GM23338 (cell line): ENCODE results near the gene AHI1. TPM values are rescaled to one million over a fixed set of nuclear protein-coding genes. Genes with fewer than 3 reads are reported as not detected.

ENCODE experiments used
- ATAC-seq: fragments of 200-7000 bp; cut with Tn5 transposase; 3 replicates; pipeline ENCODE4 v1.9.1; 2020
- DNase-seq: peaks from one replicate; pipeline ENCODE4 v3.0.0-alpha.2; 2015; ENCODE audit warnings: low spot score
- H2AFZ ChIP-seq: fragments of 200-600 bp; sonication (generic); 2 replicates; pipeline ENCODE4 v1.8.0; 2016; ENCODE audit warnings: antibody characterized with exemption, mild to moderate bottlenecking, moderate library complexity
- H3F3A ChIP-seq: fragments of 200-600 bp; sonication (generic); replicated peaks from 2 replicates; pipeline ENCODE4 v1.8.0; 2017; ENCODE audit warnings: antibody characterized with exemption, mixed run types, low read depth
- H3K27ac ChIP-seq: fragments of 200-600 bp; sonication (generic); 2 replicates; pipeline ENCODE4 v1.6.1; 2016; ENCODE audit warnings: low read depth
- H3K27me3 ChIP-seq: fragments of 200-600 bp; sonication (generic); 2 replicates; pipeline ENCODE4 v1.8.0; 2016; ENCODE audit warnings: mild to moderate bottlenecking, mixed run types, moderate library complexity; ENCODE audit not compliant: insufficient read depth
- H3K36me3 ChIP-seq: fragments of 200-600 bp; sonication (generic); 2 replicates; pipeline ENCODE4 v1.8.0; 2016; ENCODE audit warnings: mild to moderate bottlenecking; ENCODE audit not compliant: insufficient read depth
- H3K4me1 ChIP-seq: fragments of 200-600 bp; sonication (generic); 2 replicates; pipeline ENCODE4 v1.8.0; 2016; ENCODE audit warnings: mild to moderate bottlenecking, moderate library complexity; ENCODE audit not compliant: insufficient read depth
- H3K4me2 ChIP-seq: fragments of 200-600 bp; sonication (generic); 2 replicates; pipeline ENCODE4 v1.7.1; 2017; ENCODE audit warnings: mixed run types
- H3K4me3 ChIP-seq: fragments of 200-600 bp; sonication (generic); 2 replicates; pipeline ENCODE4 v1.6.1; 2016; ENCODE audit warnings: mixed run types
- H3K79me2 ChIP-seq: fragments of 200-600 bp; sonication (generic); replicated peaks from 2 replicates; pipeline ENCODE4 v1.8.0; 2017; ENCODE audit warnings: mild to moderate bottlenecking; ENCODE audit not compliant: insufficient read depth
- H3K9me2 ChIP-seq: fragments of 200-600 bp; sonication (generic); 2 replicates; pipeline ENCODE4 v1.8.0; 2017; ENCODE audit not compliant: insufficient read depth
- H4K20me1 ChIP-seq: fragments of 200-600 bp; sonication (generic); replicated peaks from 2 replicates; pipeline ENCODE4 v1.8.0; 2017; ENCODE audit warnings: mild to moderate bottlenecking; ENCODE audit not compliant: insufficient read depth
- H3K27ac Mint-ChIP-seq: 2 replicates; pipeline ENCODE4 v1.8.0; 2020; ENCODE audit warnings: inconsistent platforms, mild to moderate bottlenecking, moderate library complexity, mixed read lengths
- H3K27me3 Mint-ChIP-seq: 3 replicates; pipeline ENCODE4 v1.8.0; 2022; ENCODE audit warnings: low read depth, mild to moderate bottlenecking, moderate library complexity, mixed read lengths, inconsistent platforms; ENCODE audit not compliant: insufficient read depth, poor library complexity
- H3K36me3 Mint-ChIP-seq: 3 replicates; pipeline ENCODE4 v1.8.0; 2021; ENCODE audit warnings: low read depth, mild to moderate bottlenecking, inconsistent platforms, moderate library complexity, mixed read lengths
- H3K4me1 Mint-ChIP-seq: 3 replicates; pipeline ENCODE4 v1.8.0; 2020; ENCODE audit warnings: mild to moderate bottlenecking, inconsistent platforms, mixed read lengths
- H3K4me3 Mint-ChIP-seq: 3 replicates; pipeline ENCODE4 v1.8.0; 2021; ENCODE audit warnings: moderate library complexity, mild to moderate bottlenecking, inconsistent platforms, mixed read lengths
- H3K9me3 Mint-ChIP-seq: 3 replicates; pipeline ENCODE4 v1.8.0; 2020; ENCODE audit warnings: moderate library complexity, mild to moderate bottlenecking, inconsistent platforms, mixed read lengths
- CREB1 ChIP-seq: fragments of 250-450 bp; sonication (Bioruptor Pico); IDR thresholded peaks from 2 replicates; pipeline ENCODE4 v1.5.0; 2020; ENCODE audit warnings: low read depth, mild to moderate bottlenecking, moderate library complexity
- ETS1 ChIP-seq: IDR thresholded peaks from 2 replicates; pipeline ENCODE4 v1.6.1; 2016; ENCODE audit warnings: antibody characterized with exemption
- EZH2 ChIP-seq: fragments of 200-600 bp; sonication (generic); IDR thresholded peaks from one replicate; pipeline ENCODE4 v1.8.0; 2017; ENCODE audit warnings: antibody characterized with exemption, mild to moderate bottlenecking, low read depth; ENCODE audit not compliant: unreplicated experiment
- EZH2phosphoT487 ChIP-seq: fragments of 200-600 bp; sonication (generic); IDR thresholded peaks from one replicate; pipeline ENCODE4 v1.8.1; 2018; ENCODE audit warnings: antibody characterized with exemption; ENCODE audit not compliant: unreplicated experiment
- JUNB ChIP-seq: IDR thresholded peaks from one replicate; pipeline ENCODE4 v1.6.1; 2016; ENCODE audit warnings: antibody characterized with exemption; ENCODE audit not compliant: unreplicated experiment
- NANOG ChIP-seq: IDR thresholded peaks from 2 replicates; pipeline ENCODE4 v1.6.1; 2016; ENCODE audit warnings: antibody characterized with exemption, borderline replicate concordance
- REST ChIP-seq: IDR thresholded peaks from one replicate; pipeline ENCODE4 v1.6.1; 2018; ENCODE audit warnings: antibody characterized with exemption; ENCODE audit not compliant: unreplicated experiment
- STAT1 ChIP-seq: IDR thresholded peaks from one replicate; pipeline ENCODE4 v1.6.1; 2016; ENCODE audit warnings: antibody characterized with exemption; ENCODE audit not compliant: unreplicated experiment
- ZNF114 ChIP-seq: fragments of 250-450 bp; sonication (Bioruptor Pico); IDR thresholded peaks from 2 replicates; pipeline ENCODE4 v1.5.0; 2020; ENCODE audit warnings: mild to moderate bottlenecking, moderate library complexity
- polyA plus RNA-seq: library from polyadenylated mRNA; unstranded; fragments of >200 nt; fragmentation: Nextera tagmentation; extraction: Ambion mirVana; gene quantifications from 2 replicates; pipeline ENCODE4 v1.2.1, GENCODE V29; 2016
- total RNA-seq: library from RNA; depleted of rRNA; stranded (reverse); fragments of >200 nt; shearing (Covaris generic); gene quantifications from 2 replicates; pipeline ENCODE4 v1.2.3, GENCODE V29; 2014

Gene AHI1
- total and polyA plus RNA-seq, 2 experiments from 2014 or later = 19.8 to 72.9 TPM

GRCh38 chr6:135465307-135465706, 32.2 kb downstream of the AHI1 start:
- no peak overlapping the region for H3K4me2 ChIP-seq
- Mint-ChIP-seq H3K27ac (no peak overlapping the region), H3K4me3 (no peak overlapping the region), H3K27me3 (no peaks in the 10 kb centered on the region), H3K4me1 (no peaks in the 10 kb centered on the region), H3K9me3 (no peaks in the 10 kb centered on the region), H3K36me3 (peaks cover 4% of the 10 kb centered on the region; the same call in 2 of the 3 replicates)
- H3K36me3 ChIP-seq = no peaks in the 10 kb centered on the region; the same call in 1 of the 2 replicates
- DNase-seq (no peak), ATAC-seq (no peak)
- TF ChIP-seq ZNF114 (no peak), EZH2phosphoT487 (no peak), REST (no peak), CREB1 (CRISPR knock-in tag) (no peak), JUNB (no peak)
- H4K20me1 ChIP-seq = no peaks in the 10 kb centered on the region
- H3K27ac ChIP-seq = no peak overlapping the region
- no peaks in the 10 kb centered on the region for H3K4me1 ChIP-seq
- H2AFZ ChIP-seq = no peak overlapping the region
- H3K9me2 ChIP-seq = no peaks in the 10 kb centered on the region
- no peak overlapping the region for H3K4me3 ChIP-seq
- 0 out of 2 replicates have a peak, but pooled peaks cover 5% of the 10 kb centered on the region for H3K79me2 ChIP-seq
- H3K27me3 ChIP-seq = no peaks in the 10 kb centered on the region
- no peaks in the 10 kb centered on the region for H3F3A ChIP-seq

DNA sequence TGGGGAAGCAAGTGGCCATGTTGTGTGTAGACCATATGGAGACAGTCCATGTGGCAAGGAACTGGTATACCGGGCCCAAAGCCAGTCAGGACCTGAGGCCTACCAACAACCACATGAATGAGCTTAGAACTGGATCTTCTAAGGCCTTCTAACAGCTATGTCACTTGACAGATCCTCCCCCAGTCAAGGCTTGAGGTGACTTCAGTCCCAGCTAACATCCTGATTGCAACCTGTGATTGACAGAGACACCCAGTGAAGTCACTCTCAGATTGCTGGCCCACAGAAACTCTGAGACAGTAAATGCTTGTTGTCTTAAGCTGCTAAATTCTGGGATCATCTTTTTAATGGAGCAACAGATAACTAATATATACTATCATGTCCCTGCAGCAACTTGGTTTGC, 32.9 kb downstream of the AHI1 start:
- 0 out of 2 replicates have a peak, but pooled peaks cover 5% of the 10 kb centered on the region for H3K79me2 ChIP-seq
- TF ChIP-seq ETS1 = no peak
- TF ChIP-seq NANOG = no peak
- TF ChIP-seq JUNB = no peak
- no peak for TF ChIP-seq STAT1
- no peak for TF ChIP-seq EZH2phosphoT487
- TF ChIP-seq EZH2 = no peak
- TF ChIP-seq REST = no peak
- DNase-seq (no peak), ATAC-seq (no peak)
- Mint-ChIP-seq H3K4me1 (no peaks in the 10 kb centered on the region), H3K9me3 (no peaks in the 10 kb centered on the region), H3K27me3 (no peaks in the 10 kb centered on the region), H3K4me3 (no peak overlapping the region), H3K27ac (no peak overlapping the region), H3K36me3 (peaks cover 4% of the 10 kb centered on the region; the same call in 2 of the 3 replicates)
- no peak overlapping the region for H3K4me3 ChIP-seq
- H4K20me1 ChIP-seq = no peaks in the 10 kb centered on the region
- no peaks in the 10 kb centered on the region; the same call in 1 of the 2 replicates for H3K36me3 ChIP-seq
- H3F3A ChIP-seq = no peaks in the 10 kb centered on the region
- H3K9me2 ChIP-seq = no peaks in the 10 kb centered on the region
- H3K4me2 ChIP-seq = no peak overlapping the region
- no peaks in the 10 kb centered on the region for H3K4me1 ChIP-seq
- H3K27ac ChIP-seq = no peak overlapping the region
- H2AFZ ChIP-seq = no peak overlapping the region
- H3K27me3 ChIP-seq = no peaks in the 10 kb centered on the region
